Activated T-helper 1 cell treated with Interleukin-2 at 50 U/mL for 16 hours (primary cell): ENCODE measurements around the gene TMEM187.
A peak's percentile ranks its signal among the peaks of the same experiment; 100 is the strongest.

Source experiments
- DNase-seq: peaks from one replicate; pipeline ENCODE4 v3.0.0-alpha.2; 2020; ENCODE audit warnings: low read depth

The TMEM187 gene

GRCh38 chrX:153972368-153973126 is at the start of gene TMEM187:
Gene TMEM187, plus strand, starts transcription at chrX:153972754. Its CDS starts 9,309 bp downstream, at chrX:153982063.
- peak; percentile 82 for DNase-seq

- DNase-seq, result no peak
These were observed 49.4 kb upstream of the TMEM187 start for GRCh38 chrX:153922932-153923857.

DNA sequence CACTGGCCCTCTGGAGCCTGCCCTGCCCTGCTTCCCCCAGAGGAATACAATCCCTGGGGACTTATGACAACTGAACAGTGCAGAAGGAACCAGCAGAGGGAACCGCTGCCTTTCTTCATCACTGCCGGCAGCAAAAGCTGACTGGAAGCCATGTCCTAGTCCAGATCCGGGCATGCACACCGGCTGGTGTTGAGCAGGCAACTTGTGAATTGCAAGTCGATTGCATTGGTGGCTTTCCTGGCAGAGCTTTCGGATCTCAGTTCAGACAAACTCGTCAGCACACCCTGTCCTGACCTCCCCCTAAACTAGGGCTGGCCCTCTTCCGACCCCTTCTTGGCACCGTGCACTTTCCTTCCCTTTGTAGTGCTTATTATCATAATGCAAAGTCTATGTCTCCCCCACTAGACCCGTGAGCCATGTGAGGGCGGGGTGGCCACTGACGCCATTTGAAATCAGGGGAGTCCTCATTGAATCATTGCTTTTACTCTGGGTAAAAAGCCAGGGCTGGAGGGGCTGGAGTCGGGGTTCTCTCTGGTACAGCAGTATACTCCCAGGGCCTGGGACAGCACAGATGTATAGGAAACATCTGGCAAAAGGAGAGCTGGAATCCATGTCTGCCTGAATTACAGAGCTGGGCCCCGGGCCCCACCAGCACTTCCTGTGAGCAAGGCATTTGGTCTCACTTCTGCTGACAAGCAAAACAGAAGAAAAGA is 48.2 kb upstream of the TMEM187 start:
- no peak for DNase-seq

DNA sequence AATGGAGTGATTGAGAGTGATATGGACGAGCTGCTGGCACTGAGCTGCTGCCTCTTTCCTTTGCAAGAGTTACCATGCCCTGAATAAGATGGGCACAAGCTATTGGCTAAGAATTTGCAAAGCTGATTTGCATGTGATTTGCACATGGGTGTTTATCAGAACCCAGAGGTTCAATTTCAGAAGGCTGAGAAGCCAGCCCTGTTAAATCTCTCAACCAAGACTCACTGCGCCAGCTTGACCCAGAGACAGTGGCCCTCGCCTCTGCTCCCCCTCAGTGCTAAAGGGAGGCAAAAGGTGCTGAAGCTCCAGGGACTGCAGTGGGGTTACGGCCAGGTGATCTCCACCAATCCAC is 47.2 kb upstream of the TMEM187 start:
- DNase-seq, result no peak

GRCh38 chrX:153925739-153926551 is 46.6 kb upstream of the TMEM187 start, which contains the start of gene ARHGAP4:
Gene ARHGAP4, minus strand, starts transcription at chrX:153926264. Its CDS starts 62 bp downstream, at chrX:153926202.
- peak; percentile 24 for DNase-seq

DNA sequence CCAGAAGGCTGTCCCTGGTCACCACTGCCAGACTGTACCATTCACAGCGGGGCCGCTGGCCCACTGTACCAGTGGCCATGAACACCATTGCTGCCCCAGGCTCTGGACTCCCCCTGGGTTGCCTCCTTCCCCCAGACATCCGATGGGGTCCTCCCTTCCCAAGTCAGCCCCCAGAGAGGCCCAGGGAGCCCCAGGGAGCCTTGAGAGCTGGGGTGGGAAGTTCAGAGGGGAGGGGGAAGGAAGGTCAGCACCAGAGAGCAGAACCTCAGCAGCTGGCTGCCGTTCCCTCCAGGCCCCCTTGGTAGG is 46.0 kb upstream of the TMEM187 start:
- DNase-seq, result no peak

- DNase-seq, result peak; percentile 69
These were observed 45.5 kb upstream of the TMEM187 start for GRCh38 chrX:153926858-153927671.

- no peak for DNase-seq
These were observed 45.0 kb upstream of the TMEM187 start for GRCh38 chrX:153927672-153927921.

- peak; percentile 94 for DNase-seq
These were observed 44.4 kb upstream of the TMEM187 start for GRCh38 chrX:153927922-153928760.

DNA sequence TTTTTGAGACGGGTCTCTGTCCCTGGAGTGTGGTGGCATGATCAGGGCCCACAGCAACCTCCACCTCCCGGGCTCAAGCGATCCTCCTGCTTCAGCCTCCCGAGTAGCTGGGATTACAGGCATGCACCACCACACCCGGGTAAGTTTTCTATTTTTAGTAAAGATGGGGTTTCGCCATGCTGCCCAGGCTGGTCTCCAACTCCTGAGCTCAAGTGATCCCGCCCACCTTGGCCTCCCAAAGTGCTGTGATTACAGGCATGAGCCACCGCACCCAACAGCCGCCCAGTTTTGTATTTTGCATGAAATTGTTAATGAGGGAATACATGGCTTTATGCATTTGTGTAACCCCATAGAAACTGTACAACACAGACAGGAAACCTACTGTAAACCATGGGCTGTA is 43.7 kb upstream of the TMEM187 start:
- DNase-seq, result no peak

- no peak for DNase-seq
These were observed 43.0 kb upstream of the TMEM187 start for GRCh38 chrX:153929576-153929975.

GRCh38 chrX:153930011-153930910 is 42.3 kb upstream of the TMEM187 start:
- DNase-seq, result no peak

GRCh38 chrX:153931151-153931550 is 41.4 kb upstream of the TMEM187 start:
- DNase-seq, result no peak

DNA sequence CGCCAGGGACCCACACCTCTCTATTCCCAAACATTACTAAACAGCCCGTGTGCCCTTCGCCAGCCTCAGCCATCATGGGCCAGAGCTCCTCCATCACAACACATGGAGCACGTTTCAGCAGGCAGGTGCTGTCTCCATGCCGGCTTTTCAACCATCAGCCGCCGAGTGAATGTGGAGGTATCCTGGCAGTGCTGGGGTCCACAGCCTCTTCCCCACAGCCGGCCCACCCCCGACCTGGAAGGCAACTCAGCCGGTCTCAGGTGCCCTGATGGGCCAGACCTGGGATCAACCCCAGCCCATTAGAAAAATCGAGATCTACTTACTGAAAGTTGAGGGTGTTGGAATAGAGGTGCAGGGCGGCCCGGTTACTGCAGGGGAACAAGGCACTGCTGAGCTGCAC is 40.8 kb upstream of the TMEM187 start:
- DNase-seq, result no peak

- DNase-seq, result no peak
These were observed 40.2 kb upstream of the TMEM187 start for GRCh38 chrX:153932220-153932915.

DNA sequence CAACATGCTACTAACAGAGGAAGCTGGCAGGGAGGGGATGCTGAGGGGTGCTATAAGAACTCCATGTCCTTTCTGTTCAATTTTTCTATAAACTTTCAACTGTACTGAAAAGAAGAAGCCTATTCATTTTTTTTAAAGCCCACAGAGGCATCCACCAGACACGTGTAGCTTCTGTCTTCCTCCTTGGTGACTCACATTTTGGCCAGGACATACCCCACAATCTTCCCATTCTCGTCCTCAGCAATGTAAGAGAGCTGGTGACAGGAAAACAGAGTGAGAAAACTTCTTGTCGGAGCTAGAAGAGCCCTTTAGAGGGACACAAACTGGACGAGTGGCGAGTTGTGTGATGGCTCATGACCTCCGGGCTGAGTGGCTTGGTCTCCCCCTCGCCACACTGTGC is 38.8 kb upstream of the TMEM187 start:
- DNase-seq, result no peak

DNA sequence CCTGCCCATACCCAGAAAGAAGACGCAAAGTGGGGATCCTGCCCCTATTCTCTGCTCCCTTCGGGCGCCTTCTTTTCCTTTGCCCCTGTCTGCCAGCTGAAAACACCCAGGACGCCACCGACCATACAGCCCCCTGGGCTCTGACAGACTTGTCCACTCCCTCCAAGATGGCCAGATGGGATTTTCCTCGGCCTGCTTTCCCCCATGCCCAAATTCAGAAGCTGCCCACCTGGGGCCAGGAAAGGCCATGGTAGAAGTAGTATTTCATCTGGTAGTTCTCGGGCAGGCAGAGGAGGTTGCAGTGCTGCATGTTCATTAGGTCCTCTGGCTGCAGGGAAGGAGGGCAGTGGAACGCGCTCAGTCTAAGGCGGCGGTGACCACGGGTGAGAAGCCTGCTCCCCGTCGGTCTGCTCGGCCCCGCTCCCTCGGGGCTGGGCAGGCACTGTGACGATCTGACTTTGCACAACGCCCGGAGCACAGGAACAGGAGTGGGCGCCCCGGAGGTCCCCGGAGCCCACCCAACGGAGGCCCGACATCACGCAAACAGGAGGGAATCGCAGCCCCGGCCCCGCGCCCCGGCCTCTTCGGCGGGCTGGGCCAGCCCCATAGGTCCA is 38.3 kb upstream of the TMEM187 start:
- DNase-seq, result no peak

DNA sequence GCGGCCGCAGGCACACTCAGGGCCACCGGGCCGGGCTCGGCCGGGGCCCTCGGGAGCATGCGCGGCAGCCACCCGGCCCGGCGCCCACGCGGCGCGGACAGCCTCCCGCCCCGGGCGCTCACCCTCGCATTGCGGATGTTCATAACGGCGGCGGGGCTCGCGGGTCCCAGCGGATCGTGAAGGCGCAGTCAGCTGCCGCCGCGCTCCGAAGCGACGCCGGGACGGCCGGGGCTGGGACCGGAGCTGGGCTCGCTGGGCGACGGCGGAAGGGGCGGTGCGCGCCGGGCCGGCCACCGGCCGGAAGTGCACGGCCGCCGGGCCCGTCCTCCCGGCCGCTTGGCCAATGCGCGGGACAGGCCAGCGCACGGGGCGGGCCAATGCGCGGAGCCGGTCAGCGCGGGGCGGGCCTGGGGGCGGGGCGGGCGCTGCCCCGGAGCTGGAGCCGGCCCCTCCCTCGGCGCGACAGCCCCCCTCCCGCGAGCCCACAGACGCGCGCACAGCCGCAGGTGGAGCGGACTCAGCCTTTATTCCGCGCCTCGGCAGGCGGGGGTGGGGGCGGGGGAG is 37.7 kb upstream of the TMEM187 start, which contains the start of gene NAA10:
Gene NAA10, minus strand, starts transcription at position 276 of the 564 bp plus-strand sequence. Its CDS starts 133 bp downstream, at position 143.
- peak; percentile 44 for DNase-seq
